ENCODE measurements around the gene ZIC4. TPM values are rescaled to one million over a fixed set of nuclear protein-coding genes. Genes with fewer than 3 reads are reported as not detected.

The ZIC4 gene
- not detected in 2 replicates for total RNA-seq

- no peak for DNase-seq (ENCODE audit: low read depth in 2 of 2)
These were observed at the start of gene ZIC4 for GRCh38 chr3:147406028-147406931. Gene ZIC4, minus strand, starts transcription at chr3:147406543. Its CDS starts 3,746 bp downstream, at chr3:147402797.

- no peak for DNase-seq (ENCODE audit: low read depth in 2 of 2)
These were observed 43.3 kb upstream of the ZIC4 start for GRCh38 chr3:147449669-147450068.

- no peak for DNase-seq (ENCODE audit: low read depth in 2 of 2)
These were observed 40.9 kb upstream of the ZIC4 start for GRCh38 chr3:147447224-147447623.

GRCh38 chr3:147431751-147432150, 25.4 kb upstream of the ZIC4 start:
- DNase-seq (ENCODE audit: low read depth in 2 of 2), result no peak

GRCh38 chr3:147428754-147429153, 22.4 kb upstream of the ZIC4 start:
- no peak for DNase-seq (ENCODE audit: low read depth in 2 of 2)

GRCh38 chr3:147428326-147428725, 22.0 kb upstream of the ZIC4 start:
- DNase-seq (ENCODE audit: low read depth in 2 of 2), result no peak

GRCh38 chr3:147427746-147428145, 21.4 kb upstream of the ZIC4 start:
- no peak for DNase-seq (ENCODE audit: low read depth in 2 of 2)

GRCh38 chr3:147426931-147427330, 20.6 kb upstream of the ZIC4 start:
- no peak for DNase-seq (ENCODE audit: low read depth in 2 of 2)

- DNase-seq (ENCODE audit: low read depth in 2 of 2), result no peak
These were observed 19.1 kb upstream of the ZIC4 start for GRCh38 chr3:147425388-147425850.

- DNase-seq (ENCODE audit: low read depth in 2 of 2), result no peak
These were observed 18.4 kb upstream of the ZIC4 start for GRCh38 chr3:147424581-147425387.

- DNase-seq (ENCODE audit: low read depth in 2 of 2), result no peak
These were observed 17.6 kb upstream of the ZIC4 start for GRCh38 chr3:147423798-147424580.

GRCh38 chr3:147423537-147423797, 17.1 kb upstream of the ZIC4 start:
- DNase-seq (ENCODE audit: low read depth in 2 of 2), result no peak

GRCh38 chr3:147422601-147423536, 16.5 kb upstream of the ZIC4 start:
- DNase-seq (ENCODE audit: low read depth in 2 of 2), result no peak

- no peak for DNase-seq (ENCODE audit: low read depth in 2 of 2)
These were observed 15.9 kb upstream of the ZIC4 start for GRCh38 chr3:147422196-147422595.

GRCh38 chr3:147421184-147421912, 15.0 kb upstream of the ZIC4 start:
- DNase-seq (ENCODE audit: low read depth in 2 of 2), result no peak

GRCh38 chr3:147420353-147421183, 14.2 kb upstream of the ZIC4 start:
- DNase-seq (ENCODE audit: low read depth in 2 of 2), result no peak

- DNase-seq (ENCODE audit: low read depth in 2 of 2), result no peak
These were observed 13.5 kb upstream of the ZIC4 start for GRCh38 chr3:147419781-147420224.

- DNase-seq (ENCODE audit: low read depth in 2 of 2), result peak; percentile 23 to 24
These were observed 12.7 kb upstream of the ZIC4 start for GRCh38 chr3:147418808-147419701.
